ENCODE data around the gene GMPR2. TPM values are rescaled to one million over a fixed set of nuclear protein-coding genes. Genes with fewer than 3 reads are reported as not detected.

Gene GMPR2
- polyA plus RNA-seq, 3 donors: 84.4 to 84.7 (median 84.5) TPM

- peaks cover 43% of the 10 kb centered on the region for H4K20me1 ChIP-seq (ENCODE audit: insufficient read depth, low read length)
- peaks cover 79% of the 10 kb centered on the region for H3K79me2 ChIP-seq (ENCODE audit: insufficient read depth, low read length)
- H3K4me3 ChIP-seq (replicated peaks in 1 of 3; ENCODE audit: low read depth in 2 of 3, low read length in 3 of 3): peak within 1 kb of the TSS; percentile 68 to 91 (median 77)
- no peak for TF ChIP-seq CTCF (IDR thresholded peaks at IDR 0.05)
- H3K4me1 Mint-ChIP-seq: peaks cover 41% of the 10 kb centered on the region
- H3K9me3 Mint-ChIP-seq: no peaks in the 10 kb centered on the region
- 0% methylated on average over 25 of the region's 30 CpGs for WGBS (ENCODE audit: insufficient coverage)
- H3K27me3 Mint-ChIP-seq (ENCODE audit: low read depth in 3 of 3): no peaks in the 10 kb centered on the region
- peaks cover 23 to 45% of the 10 kb centered on the region in 2 donors for H3K36me3 ChIP-seq (replicated peaks in 1 of 2; ENCODE audit: control insufficient read depth in 1 of 2, insufficient read depth in 2 of 2, low read length in 2 of 2)
- peak within 1 kb of the TSS; percentile 92 to 98 (median 97) for H3K27ac Mint-ChIP-seq
- peak within 1 kb of the TSS; percentile 70 for H3K9ac ChIP-seq (ENCODE audit: insufficient read depth, low read length, poor library complexity, severe bottlenecking)
- peak within 1 kb of the TSS; percentile 90 for H2AFZ ChIP-seq (ENCODE audit: insufficient read depth, low read depth, low read length, poor library complexity, severe bottlenecking)
- H3K27ac ChIP-seq (ENCODE audit: low read depth in 1 of 2, low read length in 2 of 2): peak within 1 kb of the TSS; percentile 88 to 91
- H3K4me2 ChIP-seq (replicated peaks; ENCODE audit: extremely low read depth, low read length, poor library complexity, severe bottlenecking): peak within 1 kb of the TSS; percentile 81
- no peaks in the 10 kb centered on the region for H3K27me3 ChIP-seq (ENCODE audit: control insufficient read depth in 2 of 2, insufficient read depth in 2 of 2, low read length in 2 of 2)
- no peaks in the 10 kb centered on the region for H3K9me3 ChIP-seq (replicated peaks in 1 of 2; ENCODE audit: control insufficient read depth in 1 of 2, insufficient read depth in 1 of 2, low read length in 2 of 2)
- peak; percentile 94 to 97 (median 96) for DNase-seq
- intact Hi-C loops (cut with micrococcal nuclease): loop anchor here (1.0 to 10.0 kb wide), 5 partner anchors 10 to 210 kb away; partner anchors contain the start of genes TM9SF1 (in 2 of the 2), FITM1 (in 1 of the 2), LTB4R (in 1 of the 2) and LTB4R2 (in 1 of the 2)
- H3K4me1 ChIP-seq (ENCODE audit: control insufficient read depth in 1 of 2, insufficient read depth in 2 of 2, low read length in 2 of 2): peaks cover 26 to 42% of the 10 kb centered on the region in 2 donors
- H3K36me3 Mint-ChIP-seq: peaks cover 37 to 40% of the 10 kb centered on the region in 2 donors
- H3K4me3 Mint-ChIP-seq: peak within 1 kb of the TSS; percentile 93 to 98
Observed at GRCh38 chr14:24232121-24232644, 546 bp upstream of the GMPR2 start, which contains the start of gene NEDD8. NEDD8 (minus strand) TSS chr14:24232367; CDS start chr14:24232267, 100 bp downstream.

DNA sequence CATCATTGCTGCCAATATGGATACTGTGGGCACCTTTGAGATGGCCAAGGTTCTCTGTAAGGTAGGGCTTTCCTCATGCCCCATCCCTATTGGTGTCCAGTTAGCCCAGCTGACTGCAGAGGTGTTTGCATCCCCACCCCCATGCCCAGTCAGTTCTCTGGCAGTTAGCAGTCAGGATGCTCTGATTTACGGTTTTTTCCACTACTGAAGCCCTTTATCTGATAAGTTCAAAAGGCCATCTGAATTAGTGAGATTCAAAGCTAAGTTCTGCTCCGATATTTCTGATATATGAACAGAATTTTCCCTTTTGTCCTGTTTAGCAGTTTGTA, 773 bp downstream of the GMPR2 start:
- peak overlapping the region; percentile 70 for H3K9ac ChIP-seq (ENCODE audit: insufficient read depth, low read length, poor library complexity, severe bottlenecking)
- WGBS (ENCODE audit: insufficient coverage): no CpG with 5 or more reads among the region's 2 CpGs

More for the DNA sequence above, 773 bp downstream of the GMPR2 start:
- Histone ChIP-seq H3K4me2 (replicated peaks; ENCODE audit: extremely low read depth, low read length, poor library complexity, severe bottlenecking) (peak overlapping the region; percentile 81), H3K79me2 (ENCODE audit: insufficient read depth, low read length) (peaks cover 75% of the 10 kb centered on the region), H3K27me3 (ENCODE audit: control insufficient read depth in 2 of 2, insufficient read depth in 2 of 2, low read length in 2 of 2) (no peaks in the 10 kb centered on the region), H3K4me3 (replicated peaks in 1 of 3; ENCODE audit: low read depth in 2 of 3, low read length in 3 of 3) (peak overlapping the region; percentile 68 to 91 (median 77)), H3K36me3 (replicated peaks in 1 of 2; ENCODE audit: control insufficient read depth in 1 of 2, insufficient read depth in 2 of 2, low read length in 2 of 2) (peaks cover 30 to 45% of the 10 kb centered on the region in 2 donors), H3K27ac (ENCODE audit: low read depth in 1 of 2, low read length in 2 of 2) (peak overlapping the region; percentile 88 to 91), H3K9me3 (replicated peaks in 1 of 2; ENCODE audit: control insufficient read depth in 1 of 2, insufficient read depth in 1 of 2, low read length in 2 of 2) (no peaks in the 10 kb centered on the region), H3K4me1 (ENCODE audit: control insufficient read depth in 1 of 2, insufficient read depth in 2 of 2, low read length in 2 of 2) (peaks cover 26 to 45% of the 10 kb centered on the region in 2 donors), H4K20me1 (ENCODE audit: insufficient read depth, low read length) (peaks cover 51% of the 10 kb centered on the region), H2AFZ (ENCODE audit: insufficient read depth, low read depth, low read length, poor library complexity, severe bottlenecking) (peak overlapping the region; percentile 90)
- Mint-ChIP-seq H3K27me3 (ENCODE audit: low read depth in 3 of 3) (no peaks in the 10 kb centered on the region), H3K27ac (peak overlapping the region; percentile 92 to 98 (median 97)), H3K36me3 (peaks cover 41 to 43% of the 10 kb centered on the region in 2 donors), H3K9me3 (no peaks in the 10 kb centered on the region), H3K4me1 (peaks cover 51% of the 10 kb centered on the region), H3K4me3 (peak overlapping the region; percentile 93 to 98)
- intact Hi-C loops (cut with micrococcal nuclease): loop anchor here (1.0 to 10.0 kb wide), 5 partner anchors 8 to 209 kb away; partner anchors contain the start of genes TM9SF1 (in 2 of the 2), FITM1 (in 1 of the 2), LTB4R (in 1 of the 2) and LTB4R2 (in 1 of the 2)
- TF ChIP-seq CTCF (IDR thresholded peaks at IDR 0.05): no peak
- no peak for DNase-seq

Data from CD14-positive monocyte (primary cell).